HepG2 (cell line): Measurements from ENCODE around the gene TUBA8. TPM values are rescaled to one million over a fixed set of nuclear protein-coding genes. Genes with fewer than 3 reads are reported as not detected.
A peak's percentile ranks its signal among the peaks of the same experiment; 100 is the strongest.

Experiments used
- ATF7-NPFF ChIP-seq: sonication (generic); formaldehyde crosslinking; IDR thresholded peaks from 2 replicates; pipeline ENCODE4 v1.8.1; 2023; ENCODE audit warnings: mild to moderate bottlenecking, low read depth, missing genetic modification reagents, moderate library complexity
- CEBPB ChIP-seq: IDR thresholded peaks from 2 replicates; pipeline ENCODE4 v1.6.1; 2011; ENCODE audit warnings: low read depth, low read length, improper control_type of control experiment, borderline replicate concordance
- DNMT3B ChIP-seq: conservative IDR thresholded peaks from 2 replicates; pipeline ENCODE4 v1.6.1; 2016; ENCODE audit warnings: missing biosample characterization, control low read depth
- FOSL1 ChIP-seq: sonication (generic); formaldehyde crosslinking; IDR thresholded peaks from 2 replicates; pipeline ENCODE4 v1.9.0; 2021; ENCODE audit warnings: missing genetic modification reagents, borderline replicate concordance
- MTA1 ChIP-seq: sonication (generic); formaldehyde crosslinking; IDR thresholded peaks from 2 replicates; pipeline ENCODE4 v1.4.0; 2020; ENCODE audit warnings: missing genetic modification reagents, mild to moderate bottlenecking, borderline replicate concordance
- MXI1 ChIP-seq: IDR thresholded peaks from 3 replicates; pipeline ENCODE4 v1.6.1; 2012; ENCODE audit warnings: low read depth, low read length, inconsistent platforms, borderline replicate concordance
- NFE2L2 ChIP-seq: fragments of 150-350 bp; IDR thresholded peaks from 2 replicates; pipeline ENCODE4 v1.6.1; 2014; ENCODE audit warnings: low read length
- SMYD3 ChIP-seq: sonication (generic); formaldehyde crosslinking; IDR thresholded peaks from 2 replicates; pipeline ENCODE4 v1.8.1; 2023; ENCODE audit warnings: mild to moderate bottlenecking, missing genetic modification reagents
- ZNF121 ChIP-seq: sonication (generic); formaldehyde crosslinking; IDR thresholded peaks from 2 replicates; pipeline ENCODE4 v1.5.0; 2020; ENCODE audit warnings: mild to moderate bottlenecking, missing genetic modification reagents
- ZNF20 ChIP-seq: sonication (generic); formaldehyde crosslinking; IDR thresholded peaks from 2 replicates; pipeline ENCODE4 v1.4.0; 2020; ENCODE audit warnings: mild to moderate bottlenecking, moderate library complexity, missing genetic modification reagents
- ZNF281 ChIP-seq: sonication (generic); formaldehyde crosslinking; IDR thresholded peaks from 2 replicates; pipeline ENCODE4 v1.4.0; 2020; ENCODE audit warnings: missing genetic modification reagents, borderline replicate concordance
- ZNF362 ChIP-seq: sonication (generic); formaldehyde crosslinking; IDR thresholded peaks from 2 replicates; pipeline ENCODE4 v1.4.0; 2020; ENCODE audit warnings: missing genetic modification reagents, mild to moderate bottlenecking, borderline replicate concordance
- ZNF761 ChIP-seq: sonication (generic); formaldehyde crosslinking; conservative IDR thresholded peaks from 2 replicates; pipeline ENCODE4 v1.4.0; 2020; ENCODE audit warnings: mild to moderate bottlenecking, missing genetic modification reagents
- ZNF766 ChIP-seq: sonication (generic); formaldehyde crosslinking; IDR thresholded peaks from 2 replicates; pipeline ENCODE4 v1.5.0; 2020; ENCODE audit warnings: missing genetic modification reagents, borderline replicate concordance
- polyA plus RNA-seq, 8 experiments: library from polyadenylated mRNA; depleted of rRNA in 3 of 8; stranded (reverse) in 7 of 8; unstranded in 1 of 8; fragments of >200 nt; fragmentation: Illumina TruSeq in 4 of 8; extraction: Trizol in 4 of 8; gene quantifications; 2 replicates each; pipeline versions ENCODE4 v1.2.1 to v1.2.3, GENCODE V29; 2011 to 2016; ENCODE audit warnings: low read depth in 4 of 8, missing spikeins in 1 of 8, mixed read lengths in 1 of 8; ENCODE audit not compliant: insufficient read depth in 1 of 8
- total RNA-seq, 5 experiments: library from RNA; depleted of rRNA; stranded (reverse); fragments of >200 nt; fragmentation: Illumina TruSeq; extraction: Trizol; gene quantifications; 2 replicates each; pipeline ENCODE4 v1.2.3, GENCODE V29; 2016; ENCODE audit warnings: low read depth in 1 of 5
- TF ChIP-seq, protein P1 (sequence below): sonication (generic); formaldehyde crosslinking; IDR thresholded peaks from 2 replicates; pipeline ENCODE4 v1.4.0; 2020; ENCODE audit warnings: missing genetic modification reagents, mild to moderate bottlenecking, borderline replicate concordance
- TF ChIP-seq, protein P2 (sequence below): IDR thresholded peaks from 2 replicates; pipeline ENCODE4 v1.6.1; 2016; ENCODE audit warnings: missing compliant biosample characterization, missing genetic modification reagents, borderline replicate concordance

TUBA8 gene
- total and polyA plus RNA-seq, 2 of the 13 experiments (the other 11 are each of a cell fraction or from before 2014, with no cell fraction given) = 0.35 to 0.69 TPM

- TF ChIP-seq, protein P1, sequence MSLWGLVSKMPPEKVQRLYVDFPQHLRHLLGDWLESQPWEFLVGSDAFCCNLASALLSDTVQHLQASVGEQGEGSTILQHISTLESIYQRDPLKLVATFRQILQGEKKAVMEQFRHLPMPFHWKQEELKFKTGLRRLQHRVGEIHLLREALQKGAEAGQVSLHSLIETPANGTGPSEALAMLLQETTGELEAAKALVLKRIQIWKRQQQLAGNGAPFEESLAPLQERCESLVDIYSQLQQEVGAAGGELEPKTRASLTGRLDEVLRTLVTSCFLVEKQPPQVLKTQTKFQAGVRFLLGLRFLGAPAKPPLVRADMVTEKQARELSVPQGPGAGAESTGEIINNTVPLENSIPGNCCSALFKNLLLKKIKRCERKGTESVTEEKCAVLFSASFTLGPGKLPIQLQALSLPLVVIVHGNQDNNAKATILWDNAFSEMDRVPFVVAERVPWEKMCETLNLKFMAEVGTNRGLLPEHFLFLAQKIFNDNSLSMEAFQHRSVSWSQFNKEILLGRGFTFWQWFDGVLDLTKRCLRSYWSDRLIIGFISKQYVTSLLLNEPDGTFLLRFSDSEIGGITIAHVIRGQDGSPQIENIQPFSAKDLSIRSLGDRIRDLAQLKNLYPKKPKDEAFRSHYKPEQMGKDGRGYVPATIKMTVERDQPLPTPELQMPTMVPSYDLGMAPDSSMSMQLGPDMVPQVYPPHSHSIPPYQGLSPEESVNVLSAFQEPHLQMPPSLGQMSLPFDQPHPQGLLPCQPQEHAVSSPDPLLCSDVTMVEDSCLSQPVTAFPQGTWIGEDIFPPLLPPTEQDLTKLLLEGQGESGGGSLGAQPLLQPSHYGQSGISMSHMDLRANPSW = no peak; the same call in 1 of the 2 replicates
- TF ChIP-seq DNMT3B (peak; percentile 75; the same call in 1 of the 2 replicates), ZNF362 (CRISPR knock-in tag) (peak; percentile 77), ZNF761 (CRISPR knock-in tag) (no peak), ZNF20 (CRISPR knock-in tag) (no peak), ZNF281 (CRISPR knock-in tag) (peak; percentile 51; the same call in 1 of the 2 replicates), MXI1 (peak; percentile 77; the same call in 1 of the 3 replicates), SMYD3 (CRISPR knock-in tag) (peak; percentile 89; the same call in 1 of the 2 replicates), ZNF766 (CRISPR knock-in tag) (0 out of 2 replicates have a peak, but pooled peaks have one; percentile 56), ATF7-NPFF (CRISPR knock-in tag) (peak; percentile 31; the same call in 1 of the 2 replicates), MTA1 (CRISPR knock-in tag) (peak; percentile 95), ZNF121 (CRISPR knock-in tag) (no peak), FOSL1 (no peak), NFE2L2 (no peak), CEBPB (no peak)
- TF ChIP-seq, protein P2, sequence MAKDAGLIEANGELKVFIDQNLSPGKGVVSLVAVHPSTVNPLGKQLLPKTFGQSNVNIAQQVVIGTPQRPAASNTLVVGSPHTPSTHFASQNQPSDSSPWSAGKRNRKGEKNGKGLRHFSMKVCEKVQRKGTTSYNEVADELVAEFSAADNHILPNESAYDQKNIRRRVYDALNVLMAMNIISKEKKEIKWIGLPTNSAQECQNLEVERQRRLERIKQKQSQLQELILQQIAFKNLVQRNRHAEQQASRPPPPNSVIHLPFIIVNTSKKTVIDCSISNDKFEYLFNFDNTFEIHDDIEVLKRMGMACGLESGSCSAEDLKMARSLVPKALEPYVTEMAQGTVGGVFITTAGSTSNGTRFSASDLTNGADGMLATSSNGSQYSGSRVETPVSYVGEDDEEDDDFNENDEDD (CRISPR knock-in tag) = peak; percentile 73; the same call in 1 of the 2 replicates
Measured at GRCh38 chr22:18148293-18148965, 37.8 kb downstream of the TUBA8 start (continued).
